ENCODE measurements around the gene PDE4C.

Gene PDE4C

DNA sequence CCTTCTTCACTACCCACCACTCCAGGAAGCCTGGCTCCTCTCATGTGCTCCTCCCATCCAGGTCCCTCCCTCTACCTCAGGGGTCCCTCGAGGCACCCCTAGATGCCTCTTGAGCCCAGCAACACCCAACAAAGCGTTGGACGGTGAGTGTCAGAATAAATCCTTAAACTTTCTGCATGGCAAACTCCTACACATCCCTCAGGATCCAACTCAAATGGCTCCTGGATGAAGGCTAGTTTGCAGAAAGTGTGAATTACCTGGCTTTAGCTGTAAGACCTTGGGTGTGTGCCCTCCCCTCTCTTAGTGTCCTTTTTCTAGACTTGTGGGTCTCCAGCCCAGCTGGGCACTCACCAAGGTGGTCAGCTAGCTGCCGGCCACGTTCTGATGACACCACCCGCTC is 27.9 kb downstream of the PDE4C start:
- DNase-seq (ENCODE audit: low spot score), result no peak

DNA sequence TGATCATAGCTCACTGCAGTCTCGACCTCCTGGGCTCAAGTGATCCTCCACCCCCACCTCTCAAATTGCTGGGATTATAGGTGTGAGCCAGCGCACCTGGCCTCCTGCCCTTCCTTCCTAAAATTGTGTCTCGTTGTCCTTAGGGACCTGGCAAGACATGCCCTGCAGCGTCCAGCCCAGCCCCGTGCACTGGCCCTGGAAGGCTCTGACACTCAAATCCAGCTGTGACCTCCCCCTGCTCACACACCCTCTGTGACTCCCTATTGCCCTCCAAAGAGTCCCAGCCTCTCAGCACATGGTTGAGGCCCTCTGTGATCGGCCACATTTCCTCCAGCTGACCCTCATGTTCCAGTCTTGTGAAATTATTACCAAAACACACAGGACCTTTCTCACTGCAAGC is 28.3 kb downstream of the PDE4C start:
- DNase-seq (ENCODE audit: low spot score), result no peak

DNA sequence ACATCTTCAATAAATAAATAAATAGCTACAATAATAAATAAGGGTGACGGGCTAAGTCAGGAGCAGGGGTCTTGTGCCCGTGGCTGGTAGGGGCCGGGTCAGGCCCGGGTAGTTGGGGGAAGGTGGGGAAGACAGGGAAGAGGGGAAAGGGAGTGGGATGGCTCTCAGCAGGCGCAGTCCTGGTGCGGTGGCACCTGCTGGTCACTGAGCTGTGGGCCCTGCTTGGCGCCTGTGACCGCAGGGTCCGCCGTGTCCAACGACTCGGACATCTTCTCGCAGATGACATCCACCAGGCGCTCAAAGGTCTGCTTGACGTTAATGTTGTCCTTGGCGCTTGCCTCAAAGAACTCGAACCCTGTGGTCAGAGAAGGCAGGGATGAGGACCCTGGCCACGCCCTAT is 28.9 kb downstream of the PDE4C start:
- no peak for DNase-seq (ENCODE audit: low spot score)

DNA sequence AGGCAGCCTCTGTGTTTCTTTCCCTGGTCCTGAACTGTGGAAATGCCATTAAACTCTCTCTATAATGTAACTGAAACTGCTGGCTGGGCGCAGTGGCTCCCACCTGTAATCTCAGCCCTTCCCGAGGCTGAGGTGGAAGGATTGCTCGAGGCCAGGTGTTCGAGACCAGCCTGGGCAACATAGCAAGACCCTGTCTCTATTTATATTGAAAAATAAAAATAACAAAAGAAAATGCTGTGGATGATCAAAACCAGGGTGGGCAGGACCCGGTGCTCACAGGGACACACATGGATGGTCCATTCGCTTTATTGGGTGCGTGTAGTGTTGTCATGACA is 29.8 kb downstream of the PDE4C start:
- DNase-seq (ENCODE audit: low spot score), result no peak

DNA sequence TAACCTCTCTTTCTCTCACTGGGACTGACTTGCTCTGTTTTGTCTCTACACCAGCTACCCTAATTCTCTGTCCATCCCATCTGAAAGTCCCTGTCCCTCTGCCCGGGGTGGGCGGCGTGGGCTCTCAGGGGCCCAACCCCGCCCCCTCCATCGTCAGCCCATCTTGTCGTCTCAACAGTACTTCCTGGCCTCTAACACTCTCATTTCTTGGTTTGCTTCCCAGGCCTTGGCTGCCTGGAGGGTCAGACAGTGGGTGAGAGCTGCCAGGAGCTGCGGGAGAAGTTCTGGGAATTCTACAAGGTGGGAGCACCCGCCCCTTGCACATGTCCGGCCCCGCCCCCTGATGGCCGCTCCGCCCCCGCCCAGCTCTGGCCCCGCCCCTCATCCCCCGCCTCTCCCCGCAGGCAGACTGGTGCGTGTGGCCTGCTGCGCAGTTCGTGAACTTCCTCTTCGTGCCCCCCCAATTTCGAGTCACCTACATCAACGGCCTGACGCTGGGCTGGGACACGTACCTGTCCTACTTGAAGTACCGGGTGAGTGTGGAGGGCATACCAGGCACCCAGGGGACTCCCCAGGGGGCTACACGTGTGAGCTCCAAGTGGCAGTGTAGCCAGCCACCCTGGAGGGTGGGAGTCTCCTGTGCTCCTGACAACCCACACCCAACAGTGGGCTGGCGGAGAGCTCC is 31.5 kb downstream of the PDE4C start:
- peak; percentile 60 for DNase-seq (ENCODE audit: low spot score)

DNA sequence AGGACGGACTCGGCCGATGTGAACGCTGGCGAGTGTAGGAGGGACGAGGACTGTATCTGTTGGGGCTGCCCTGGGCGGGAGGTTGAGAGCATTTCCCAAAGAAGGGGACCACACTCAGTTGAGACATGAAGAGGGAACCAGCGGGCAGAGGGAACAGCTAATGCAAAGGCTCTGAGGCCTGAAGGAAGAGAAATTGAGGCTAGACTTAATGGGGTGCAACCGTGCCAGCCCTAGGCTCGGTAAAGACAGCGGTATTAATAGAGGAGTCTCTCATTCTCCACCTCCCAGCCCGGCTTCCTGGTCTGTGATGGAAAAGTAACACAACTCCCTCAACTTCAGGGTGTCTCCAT is 32.1 kb downstream of the PDE4C start:
- DNase-seq (ENCODE audit: low spot score), result no peak

DNA sequence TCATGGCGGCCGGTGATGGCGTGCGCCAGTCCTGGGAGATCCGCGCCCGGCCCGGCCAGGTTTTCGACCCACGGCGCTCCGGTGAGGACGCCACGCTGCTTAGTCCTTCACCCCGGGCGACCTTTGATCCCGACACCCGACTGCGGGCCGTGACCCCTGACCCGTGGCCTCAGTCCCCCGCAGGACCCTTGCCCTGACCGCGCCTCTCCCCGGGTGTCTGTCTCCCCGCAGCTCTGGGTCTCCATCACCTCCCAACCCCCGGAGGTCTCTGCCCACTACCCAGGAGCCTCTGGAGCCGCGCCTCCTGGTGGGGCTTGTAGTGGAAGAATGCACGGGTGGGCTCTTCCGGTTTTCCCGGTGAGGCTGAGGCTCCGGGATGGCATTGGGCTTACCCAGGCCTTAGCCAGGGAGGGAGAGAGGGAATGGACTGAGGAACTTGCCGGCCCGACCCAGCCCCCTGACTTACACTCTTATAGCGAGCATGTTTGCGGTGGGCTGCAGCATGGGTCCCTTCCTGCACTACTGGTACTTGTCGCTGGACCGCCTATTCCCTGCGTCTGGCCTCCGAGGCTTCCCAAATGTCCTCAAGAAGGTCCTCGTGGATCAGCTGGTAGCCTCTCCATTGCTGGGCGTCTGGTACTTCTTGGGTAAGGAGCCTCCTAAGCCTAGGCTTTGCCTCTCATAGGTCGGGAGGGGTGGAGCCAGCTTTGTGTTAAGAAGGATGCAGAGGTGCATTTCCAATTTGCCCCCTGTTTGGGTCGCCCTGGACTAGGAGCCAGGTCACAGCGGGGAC is 32.7 kb downstream of the PDE4C start:
- peak; percentile 43 for DNase-seq (ENCODE audit: low spot score)

DNA sequence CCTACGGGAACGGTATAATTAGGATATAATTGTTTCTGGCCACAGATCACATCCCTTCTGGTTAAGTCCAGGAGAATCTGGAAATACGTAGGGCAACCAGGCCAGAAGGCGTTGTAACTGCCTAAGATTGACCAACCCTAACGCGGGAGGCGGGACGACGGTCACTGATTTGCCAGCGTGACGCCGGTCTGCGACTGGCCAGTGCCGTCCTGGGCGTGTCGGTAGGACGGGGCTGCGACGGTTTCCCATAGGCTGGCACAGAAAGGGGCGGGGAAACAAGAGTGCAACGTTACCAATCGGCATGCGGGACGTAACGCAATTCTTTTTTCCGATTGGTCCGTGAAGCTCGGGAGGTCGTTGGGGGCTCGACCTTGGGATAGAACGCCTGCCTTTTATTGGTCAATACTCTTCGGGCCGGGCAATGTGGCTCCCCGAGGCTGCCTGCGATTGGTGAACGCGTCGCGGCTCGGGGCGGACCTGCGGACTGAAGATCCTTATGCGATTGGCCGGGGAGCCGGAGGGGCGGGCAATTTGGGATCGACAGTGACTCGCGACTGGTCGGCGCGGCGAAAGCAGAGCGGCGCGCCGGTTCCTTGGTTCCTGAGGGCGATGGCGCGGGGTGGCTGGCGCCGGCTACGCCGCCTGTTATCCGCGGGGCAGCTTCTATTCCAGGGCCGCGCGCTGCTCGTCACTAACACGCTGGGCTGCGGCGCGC is 33.4 kb downstream of the PDE4C start, which contains the start of gene MPV17L2:
TSS of gene MPV17L2 (plus strand) at position 546 of the 715 bp plus-strand sequence. CDS start at position 610, 64 bp downstream.
- peak; percentile 100 for DNase-seq (ENCODE audit: low spot score)

DNA sequence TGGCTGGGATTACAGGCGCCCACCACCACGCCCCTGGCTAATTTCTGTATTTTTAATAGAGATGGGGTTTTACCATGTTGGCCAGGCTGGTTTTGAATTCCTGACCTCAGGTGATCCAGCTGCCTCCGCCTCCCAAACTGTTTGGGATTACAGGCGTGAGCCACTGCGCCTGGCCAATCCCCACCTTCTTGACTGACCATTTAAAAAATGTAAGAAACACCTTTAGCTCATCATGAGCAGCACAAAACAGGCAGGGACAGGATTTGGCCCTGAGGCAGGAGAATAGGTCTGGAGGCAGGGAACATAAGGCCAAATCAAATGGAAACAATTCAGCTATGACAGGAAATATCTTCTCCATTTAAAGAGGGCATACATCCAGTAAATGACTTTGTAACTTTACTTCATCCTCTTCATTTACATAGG is 34.6 kb downstream of the PDE4C start:
- DNase-seq (ENCODE audit: low spot score), result no peak

DNA sequence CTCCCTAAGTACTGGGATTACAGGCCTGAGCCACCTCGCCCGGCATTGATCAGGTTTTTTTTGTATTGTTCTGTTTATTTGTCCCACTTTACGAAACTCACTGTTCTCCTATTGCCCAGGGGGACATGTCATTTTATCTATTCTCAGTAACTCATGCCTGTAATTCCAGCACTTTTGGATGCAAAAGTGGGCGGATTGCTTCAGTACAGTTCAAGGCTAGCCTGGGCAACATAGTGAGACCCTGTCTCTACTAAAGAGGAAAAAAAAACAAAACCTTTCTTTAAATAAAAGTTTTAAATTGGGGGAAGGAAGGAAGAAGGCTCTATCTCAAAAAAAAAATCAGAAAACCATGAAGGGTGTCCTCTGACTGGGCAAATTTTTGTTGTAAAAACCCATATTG is 36.0 kb downstream of the PDE4C start:
- DNase-seq (ENCODE audit: low spot score), result no peak

DNA sequence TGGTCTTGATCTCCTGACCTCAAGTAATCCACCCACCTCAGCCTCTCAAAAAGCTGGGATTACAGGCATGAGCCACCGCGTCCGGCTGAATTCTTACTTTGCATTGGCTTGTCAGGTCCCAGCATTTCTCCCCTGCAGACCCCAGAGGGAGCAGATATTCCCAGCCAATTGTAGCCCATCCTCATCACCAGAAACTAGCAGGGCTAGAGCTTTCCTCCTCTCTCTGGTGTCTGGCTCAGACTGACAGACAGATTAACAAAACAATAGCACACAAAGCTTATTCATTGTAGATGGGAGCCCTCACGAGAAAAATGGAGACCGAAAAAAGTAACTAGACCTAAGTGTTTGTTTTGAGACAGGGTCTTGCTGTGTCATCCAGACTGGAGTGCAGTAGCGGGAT is 40.7 kb downstream of the PDE4C start:
- no peak for DNase-seq (ENCODE audit: low spot score)

DNA sequence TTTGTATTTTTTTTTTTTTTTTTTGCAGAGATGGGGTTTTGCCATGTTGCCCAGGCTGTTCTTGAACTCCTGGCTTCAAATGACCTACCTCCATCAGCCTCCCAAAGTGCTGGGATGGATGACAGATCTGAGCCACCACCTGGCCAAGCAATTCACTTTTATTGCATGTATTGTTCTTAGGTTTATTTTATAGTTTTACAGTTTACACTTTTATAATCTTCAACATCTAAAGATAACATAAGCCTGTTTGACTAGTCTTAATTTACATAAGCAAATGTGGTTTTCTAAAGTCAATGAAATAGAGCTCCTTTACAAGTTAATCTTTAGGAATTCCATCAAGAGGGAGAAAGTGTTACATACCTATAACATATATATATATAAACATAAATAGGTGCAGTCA is 42.7 kb downstream of the PDE4C start:
- no peak for DNase-seq (ENCODE audit: low spot score)

DNA sequence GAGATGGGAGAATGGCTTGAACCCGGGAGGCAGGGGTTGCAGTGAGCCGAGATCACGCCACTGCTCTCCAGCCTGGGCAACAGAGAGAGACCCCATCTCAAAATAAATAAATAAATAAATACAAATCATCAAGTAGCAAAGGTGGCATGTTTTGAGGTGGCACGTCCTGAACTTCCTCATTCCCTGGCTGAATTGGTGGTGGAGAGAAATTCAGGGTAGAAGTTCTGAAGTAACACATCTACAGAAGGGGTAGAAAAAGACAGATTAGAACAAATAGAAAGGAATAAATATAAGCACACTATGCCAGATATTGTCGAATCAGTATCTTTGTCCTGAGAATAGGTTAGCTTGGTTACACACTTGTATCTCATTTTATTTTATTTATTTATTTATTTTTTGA is 46.3 kb downstream of the PDE4C start:
- peak; percentile 36 for DNase-seq (ENCODE audit: low spot score)

DNA sequence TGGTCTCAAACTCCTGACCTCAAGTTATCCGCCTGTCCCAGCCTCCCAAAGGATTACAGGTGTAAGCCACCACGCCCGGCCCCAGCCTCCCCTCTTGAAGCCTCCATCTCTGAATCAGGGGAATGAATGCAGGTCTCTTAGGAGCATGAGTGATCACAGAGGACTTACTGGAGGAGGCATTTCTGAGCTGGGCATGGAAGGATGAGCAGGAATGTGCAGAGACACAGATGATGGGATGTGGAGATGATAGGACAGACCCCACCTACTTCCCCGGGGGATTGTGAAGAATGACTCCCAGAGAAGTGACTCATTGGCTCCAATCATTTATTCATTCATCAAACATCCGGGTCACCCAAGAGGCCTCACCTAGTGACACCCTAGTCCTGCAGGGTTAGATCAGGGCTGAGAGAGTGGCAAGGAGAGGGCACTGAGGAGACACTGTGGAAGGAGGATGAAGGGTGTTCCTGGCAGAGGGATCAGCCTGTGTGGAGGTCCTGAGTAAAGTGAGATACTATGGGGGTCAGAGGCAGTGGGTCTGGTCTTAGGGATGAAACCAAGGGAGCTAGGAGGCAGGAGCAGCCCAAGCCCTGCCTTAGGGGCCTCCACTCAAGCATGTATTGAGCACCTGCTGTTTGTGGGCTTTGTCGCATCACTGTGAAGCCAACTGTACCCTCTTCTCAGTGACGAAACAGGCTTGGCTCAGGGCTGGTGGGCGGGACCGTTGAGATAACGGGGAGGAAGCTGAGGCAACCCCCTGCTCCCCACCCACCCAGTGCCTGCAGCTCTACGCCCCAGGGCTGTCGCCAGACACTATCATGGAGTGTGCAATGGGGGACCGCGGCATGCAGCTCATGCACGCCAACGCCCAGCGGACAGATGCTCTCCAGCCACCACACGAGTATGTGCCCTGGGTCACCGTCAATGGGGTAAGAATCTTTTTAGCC is 49.6 kb downstream of the PDE4C start:
- DNase-seq (ENCODE audit: low spot score), result no peak

DNA sequence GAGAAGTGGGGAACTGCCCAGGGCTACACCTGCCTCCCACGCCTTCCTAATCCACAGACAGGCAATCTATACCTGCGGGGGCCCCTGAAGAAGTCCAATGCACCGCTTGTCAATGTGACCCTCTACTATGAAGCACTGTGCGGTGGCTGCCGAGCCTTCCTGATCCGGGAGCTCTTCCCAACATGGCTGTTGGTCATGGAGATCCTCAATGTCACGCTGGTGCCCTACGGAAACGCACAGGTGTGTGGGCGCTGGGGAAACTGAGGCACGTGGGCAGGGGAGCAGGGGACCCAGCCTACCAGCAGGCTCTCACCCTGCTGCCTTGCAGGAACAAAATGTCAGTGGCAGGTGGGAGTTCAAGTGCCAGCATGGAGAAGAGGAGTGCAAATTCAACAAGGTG is 51.3 kb downstream of the PDE4C start:
- DNase-seq (ENCODE audit: low spot score), result no peak

All from NAMALWA (cell line).